ENCODE results near the gene C16orf46. TPM values are rescaled to one million over a fixed set of nuclear protein-coding genes. Genes with fewer than 3 reads are reported as not detected.

C16orf46 gene
- polyA plus RNA-seq, 1 of the 3 experiments (the other 2 are of a cell fraction): 1.5 TPM

DNA sequence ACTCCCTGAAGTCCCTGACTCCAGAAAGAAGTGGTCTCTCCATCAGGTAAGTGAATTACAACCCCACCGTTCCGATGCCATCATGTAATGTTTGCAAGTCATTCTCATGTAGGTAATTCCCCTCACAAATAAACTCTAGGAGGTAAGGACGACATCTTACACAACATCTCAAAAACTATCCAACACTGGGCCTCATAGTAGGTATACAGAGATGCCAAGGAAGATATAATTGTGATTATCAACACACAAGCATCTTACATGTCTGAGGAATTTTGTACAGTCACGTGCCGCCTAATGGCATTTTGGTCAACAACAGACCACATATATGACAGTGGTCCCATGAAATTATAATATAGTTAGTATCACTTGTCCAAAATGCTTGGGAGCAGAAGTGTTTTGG is 11.8 kb upstream of the C16orf46 start:
- H3K9ac ChIP-seq: no peak overlapping the region
- ChIA-PET POLR2A (no interaction called here), CTCF (no interaction called here)
- no peak overlapping the region for H2AFZ ChIP-seq (ENCODE audit: low read depth)
- 91% methylated on average over 5 of the region's 5 CpGs for whole genome bisulfite sequencing (ENCODE audit: low lambda C conversion rate)
- peaks cover 60% of the 10 kb centered on the region for H3K79me2 ChIP-seq (ENCODE audit: insufficient read depth)
- no peaks in the 10 kb centered on the region for H3K4me1 ChIP-seq (ENCODE audit: control insufficient read depth in 1 of 2, insufficient read depth in 2 of 2, low read depth in 1 of 2, low read length in 1 of 2)
- H3K4me2 ChIP-seq: no peak overlapping the region
- H3F3A ChIP-seq (replicated peaks; ENCODE audit: insufficient read depth): no peaks in the 10 kb centered on the region
- TF ChIP-seq TCF12 (IDR thresholded peaks at IDR 0.05) (no peak), SIN3A (IDR thresholded peaks at IDR 0.05; ENCODE audit: borderline replicate concordance, low read depth, low read length) (no peak), RCOR1 (IDR thresholded peaks at IDR 0.05; ENCODE audit: low read length) (no peak), POLR2AphosphoS5 (IDR thresholded peaks at IDR 0.05; ENCODE audit: low read depth, low read length) (no peak), GABPA (IDR thresholded peaks at IDR 0.05; ENCODE audit: low read depth) (no peak), GATA2 (CRISPR knock-in tag; IDR thresholded peaks at IDR 0.05) (no peak), FOSL2 (IDR thresholded peaks at IDR 0.05; ENCODE audit: borderline replicate concordance, low read depth) (no peak), ELF1 (IDR thresholded peaks at IDR 0.05) (no peak), MEF2A (IDR thresholded peaks at IDR 0.05; ENCODE audit: borderline replicate concordance, low read depth) (no peak), SMC3 (IDR thresholded peaks at IDR 0.05; ENCODE audit: low read depth, low read length) (no peak), RXRA (IDR thresholded peaks at IDR 0.05; ENCODE audit: borderline replicate concordance, low read depth) (no peak), NFIC (IDR thresholded peaks at IDR 0.05; ENCODE audit: borderline replicate concordance) (no peak)
- TF ChIP-seq, protein P1, sequence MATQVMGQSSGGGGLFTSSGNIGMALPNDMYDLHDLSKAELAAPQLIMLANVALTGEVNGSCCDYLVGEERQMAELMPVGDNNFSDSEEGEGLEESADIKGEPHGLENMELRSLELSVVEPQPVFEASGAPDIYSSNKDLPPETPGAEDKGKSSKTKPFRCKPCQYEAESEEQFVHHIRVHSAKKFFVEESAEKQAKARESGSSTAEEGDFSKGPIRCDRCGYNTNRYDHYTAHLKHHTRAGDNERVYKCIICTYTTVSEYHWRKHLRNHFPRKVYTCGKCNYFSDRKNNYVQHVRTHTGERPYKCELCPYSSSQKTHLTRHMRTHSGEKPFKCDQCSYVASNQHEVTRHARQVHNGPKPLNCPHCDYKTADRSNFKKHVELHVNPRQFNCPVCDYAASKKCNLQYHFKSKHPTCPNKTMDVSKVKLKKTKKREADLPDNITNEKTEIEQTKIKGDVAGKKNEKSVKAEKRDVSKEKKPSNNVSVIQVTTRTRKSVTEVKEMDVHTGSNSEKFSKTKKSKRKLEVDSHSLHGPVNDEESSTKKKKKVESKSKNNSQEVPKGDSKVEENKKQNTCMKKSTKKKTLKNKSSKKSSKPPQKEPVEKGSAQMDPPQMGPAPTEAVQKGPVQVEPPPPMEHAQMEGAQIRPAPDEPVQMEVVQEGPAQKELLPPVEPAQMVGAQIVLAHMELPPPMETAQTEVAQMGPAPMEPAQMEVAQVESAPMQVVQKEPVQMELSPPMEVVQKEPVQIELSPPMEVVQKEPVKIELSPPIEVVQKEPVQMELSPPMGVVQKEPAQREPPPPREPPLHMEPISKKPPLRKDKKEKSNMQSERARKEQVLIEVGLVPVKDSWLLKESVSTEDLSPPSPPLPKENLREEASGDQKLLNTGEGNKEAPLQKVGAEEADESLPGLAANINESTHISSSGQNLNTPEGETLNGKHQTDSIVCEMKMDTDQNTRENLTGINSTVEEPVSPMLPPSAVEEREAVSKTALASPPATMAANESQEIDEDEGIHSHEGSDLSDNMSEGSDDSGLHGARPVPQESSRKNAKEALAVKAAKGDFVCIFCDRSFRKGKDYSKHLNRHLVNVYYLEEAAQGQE (IDR thresholded peaks at IDR 0.05; ENCODE audit: low read depth, low read length): no peak
- TF ChIP-seq, protein P2, sequence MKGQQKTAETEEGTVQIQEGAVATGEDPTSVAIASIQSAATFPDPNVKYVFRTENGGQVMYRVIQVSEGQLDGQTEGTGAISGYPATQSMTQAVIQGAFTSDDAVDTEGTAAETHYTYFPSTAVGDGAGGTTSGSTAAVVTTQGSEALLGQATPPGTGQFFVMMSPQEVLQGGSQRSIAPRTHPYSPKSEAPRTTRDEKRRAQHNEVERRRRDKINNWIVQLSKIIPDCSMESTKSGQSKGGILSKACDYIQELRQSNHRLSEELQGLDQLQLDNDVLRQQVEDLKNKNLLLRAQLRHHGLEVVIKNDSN (IDR thresholded peaks at IDR 0.05; ENCODE audit: borderline replicate concordance, low read depth): no peak
- TF ChIP-seq, protein P3, sequence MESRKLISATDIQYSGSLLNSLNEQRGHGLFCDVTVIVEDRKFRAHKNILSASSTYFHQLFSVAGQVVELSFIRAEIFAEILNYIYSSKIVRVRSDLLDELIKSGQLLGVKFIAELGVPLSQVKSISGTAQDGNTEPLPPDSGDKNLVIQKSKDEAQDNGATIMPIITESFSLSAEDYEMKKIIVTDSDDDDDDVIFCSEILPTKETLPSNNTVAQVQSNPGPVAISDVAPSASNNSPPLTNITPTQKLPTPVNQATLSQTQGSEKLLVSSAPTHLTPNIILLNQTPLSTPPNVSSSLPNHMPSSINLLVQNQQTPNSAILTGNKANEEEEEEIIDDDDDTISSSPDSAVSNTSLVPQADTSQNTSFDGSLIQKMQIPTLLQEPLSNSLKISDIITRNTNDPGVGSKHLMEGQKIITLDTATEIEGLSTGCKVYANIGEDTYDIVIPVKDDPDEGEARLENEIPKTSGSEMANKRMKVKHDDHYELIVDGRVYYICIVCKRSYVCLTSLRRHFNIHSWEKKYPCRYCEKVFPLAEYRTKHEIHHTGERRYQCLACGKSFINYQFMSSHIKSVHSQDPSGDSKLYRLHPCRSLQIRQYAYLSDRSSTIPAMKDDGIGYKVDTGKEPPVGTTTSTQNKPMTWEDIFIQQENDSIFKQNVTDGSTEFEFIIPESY (IDR thresholded peaks at IDR 0.05; ENCODE audit: borderline replicate concordance, low read depth): no peak
- H4K20me1 ChIP-seq (ENCODE audit: insufficient read depth): no peaks in the 10 kb centered on the region
- no peak for DNase-seq
- no peaks in the 10 kb centered on the region for H3K27me3 ChIP-seq (ENCODE audit: insufficient read depth)
- H3K36me3 ChIP-seq (replicated peaks in 1 of 2; ENCODE audit: control insufficient read depth in 1 of 2, insufficient read depth in 2 of 2, low read length in 1 of 2): peaks cover 2 to 31% of the 10 kb centered on the region in 2 experiments
- H3K4me3 ChIP-seq (ENCODE audit: low read depth in 2 of 2, low read length in 1 of 2): no peak overlapping the region
- H3K27ac ChIP-seq (ENCODE audit: low read depth in 2 of 2, low read length in 1 of 2): no peak overlapping the region
- no peaks in the 10 kb centered on the region for H3K9me2 ChIP-seq
- no peaks in the 10 kb centered on the region for H3K9me3 ChIP-seq

Measured in SK-N-SH (cell line).